Stomach (tissue), 4 donors: ENCODE measurements around the gene AKAP13.

Experiments used
- CTCF ChIP-seq, 7 experiments: fragments of 450-650 bp in 4 of 7; fragments of 200-600 bp in 3 of 7; sonication (generic) in 3 of 7; IDR thresholded peaks; one replicate each; pipeline ENCODE4 v1.5.1; 2016 to 2019; ENCODE audit warnings: antibody characterized with exemption in 7 of 7, control low read depth in 2 of 7, mild to moderate bottlenecking in 1 of 7
- EP300 ChIP-seq: sonication (generic); formaldehyde crosslinking; IDR thresholded peaks from one replicate; pipeline ENCODE4 v1.6.1; 2017; ENCODE audit warnings: antibody characterized with exemption
- POLR2A ChIP-seq, 4 donors: fragments of 450-650 bp; IDR thresholded peaks; one replicate each; pipeline ENCODE4 v1.6.1; 2016; ENCODE audit warnings: antibody characterized with exemption in 4 of 4, control low read depth in 2 of 4, mild to moderate bottlenecking in 1 of 4, moderate library complexity in 1 of 4
- POLR2AphosphoS5 ChIP-seq, 3 donors: sonication (generic); formaldehyde crosslinking; IDR thresholded peaks; one replicate each; pipeline ENCODE4 v1.6.1; 2016; ENCODE audit warnings: antibody characterized with exemption in 3 of 3

- TF ChIP-seq CTCF (IDR thresholded peaks at IDR 0.05): no peak
- no peak for TF ChIP-seq POLR2A (IDR thresholded peaks at IDR 0.05)
- no peak for TF ChIP-seq EP300
- TF ChIP-seq POLR2AphosphoS5 (IDR thresholded peaks at IDR 0.05): no peak
These were observed 46.1 kb downstream of the AKAP13 start for GRCh38 chr15:85426481-85426880.
